Measurements from ENCODE around the gene TSPAN3. TPM values are rescaled to one million over a fixed set of nuclear protein-coding genes. Genes with fewer than 3 reads are reported as not detected.

The TSPAN3 gene
- total and polyA plus RNA-seq, 4 donors = 49.3 to 82.8 (median 78.7) TPM

GRCh38 chr15:77020348-77021087 is 50.4 kb downstream of the TSPAN3 start:
- no peak for DNase-seq (ENCODE audit: low spot score)
- H3K4me1 ChIP-seq (ENCODE audit: control insufficient read depth in 4 of 4, insufficient read depth in 4 of 4, low read length in 3 of 4) = peaks cover 0 to 2% (median 0%) of the 10 kb centered on the region in 4 donors
- no peaks in the 10 kb centered on the region for H3K27me3 ChIP-seq (ENCODE audit: control insufficient read depth in 4 of 4, insufficient read depth in 4 of 4, low read length in 3 of 4)
- WGBS = 86% methylated on average over 6 of the region's 6 CpGs
- H3K4me3 ChIP-seq (ENCODE audit: low read depth in 1 of 3, low read length in 3 of 3) = no peak overlapping the region
- H3K9me3 ChIP-seq (ENCODE audit: control insufficient read depth in 4 of 4, low read length in 3 of 4) = no peaks in the 10 kb centered on the region
- no peaks in the 10 kb centered on the region for H3K36me3 ChIP-seq (ENCODE audit: control insufficient read depth in 4 of 4, insufficient read depth in 3 of 4, low read depth in 1 of 4, low read length in 3 of 4)
- TF ChIP-seq JUND (IDR thresholded peaks at IDR 0.05) = no peak
- no peak for TF ChIP-seq HNF4A (conservative IDR thresholded peaks at IDR 0.05)
- no peak for TF ChIP-seq YY1 (IDR thresholded peaks at IDR 0.05)
- TF ChIP-seq RXRA (IDR thresholded peaks at IDR 0.05) = no peak
- H3K9ac ChIP-seq (ENCODE audit: low read depth in 1 of 2, low read length in 2 of 2) = no peak overlapping the region
- H3K27ac ChIP-seq (ENCODE audit: low read depth in 1 of 2, low read length in 2 of 2) = no peak overlapping the region

DNA sequence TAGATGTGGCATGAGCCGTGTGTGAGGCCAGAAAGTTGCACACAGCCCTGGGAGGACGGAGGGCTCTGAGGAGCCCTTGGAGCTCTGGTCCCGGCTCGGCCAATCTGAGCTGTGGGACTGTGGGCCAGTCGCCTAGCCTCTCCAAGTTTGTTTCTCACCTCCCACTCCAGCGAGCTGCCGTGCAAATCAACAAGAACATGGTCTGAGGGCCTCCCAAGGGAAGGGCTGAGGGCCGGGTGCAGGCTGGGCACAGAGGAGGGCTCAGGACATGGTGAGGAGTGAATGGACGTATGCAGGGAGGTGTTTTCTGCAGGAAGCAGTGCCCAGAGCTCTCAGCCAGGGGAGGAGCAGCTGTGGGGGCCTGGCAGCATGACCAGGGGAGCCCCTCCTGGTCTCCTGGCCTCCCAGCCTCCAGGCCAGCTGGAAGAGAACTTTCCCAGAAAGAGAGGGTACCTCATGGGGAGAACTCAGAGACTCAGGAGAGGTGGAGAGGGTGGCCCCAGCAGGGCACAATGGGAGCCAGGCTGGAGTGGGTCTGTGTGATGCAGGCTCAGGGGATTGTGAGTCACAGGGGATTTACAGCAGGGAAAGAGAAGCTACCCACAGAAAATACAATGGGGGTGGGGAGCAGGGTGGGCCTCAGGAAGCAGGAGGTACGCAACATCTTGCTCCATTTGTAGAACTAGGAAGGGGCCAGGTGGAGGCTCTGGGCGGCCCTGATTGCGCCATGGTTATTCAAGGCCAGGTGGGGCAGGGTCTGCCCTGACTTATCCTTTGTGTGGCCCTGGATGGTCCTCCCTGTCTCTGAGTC is 51.2 kb downstream of the TSPAN3 start:
- Histone ChIP-seq H3K4me3 (ENCODE audit: low read depth in 1 of 3, low read length in 3 of 3) (no peak overlapping the region), H3K9me3 (ENCODE audit: control insufficient read depth in 4 of 4, low read length in 3 of 4) (no peaks in the 10 kb centered on the region), H3K36me3 (ENCODE audit: control insufficient read depth in 4 of 4, insufficient read depth in 3 of 4, low read depth in 1 of 4, low read length in 3 of 4) (no peaks in the 10 kb centered on the region), H3K4me1 (ENCODE audit: control insufficient read depth in 4 of 4, insufficient read depth in 4 of 4, low read length in 3 of 4) (peaks cover 0 to 2% (median 0%) of the 10 kb centered on the region in 4 donors), H3K27ac (ENCODE audit: low read depth in 1 of 2, low read length in 2 of 2) (no peak overlapping the region), H3K27me3 (ENCODE audit: control insufficient read depth in 4 of 4, insufficient read depth in 4 of 4, low read length in 3 of 4) (no peaks in the 10 kb centered on the region), H3K9ac (ENCODE audit: low read depth in 1 of 2, low read length in 2 of 2) (no peak overlapping the region)
- TF ChIP-seq RAD21 (IDR thresholded peaks at IDR 0.05) (no peak), GABPA (IDR thresholded peaks at IDR 0.05 in 1 of 2, conservative IDR thresholded peaks at IDR 0.05 in 1 of 2) (no peak), FOXA2 (IDR thresholded peaks at IDR 0.05) (no peak), SP1 (IDR thresholded peaks at IDR 0.05) (no peak), JUND (IDR thresholded peaks at IDR 0.05) (no peak), ZBTB33 (IDR thresholded peaks at IDR 0.05) (no peak), HNF4A (conservative IDR thresholded peaks at IDR 0.05) (no peak), NR2F2 (IDR thresholded peaks at IDR 0.05) (no peak), YY1 (IDR thresholded peaks at IDR 0.05) (no peak), TAF1 (conservative IDR thresholded peaks at IDR 0.05) (no peak), EGR1 (IDR thresholded peaks at IDR 0.05; ENCODE audit: low read depth in 2 of 2) (no peak)
- TF ChIP-seq, protein P1, sequence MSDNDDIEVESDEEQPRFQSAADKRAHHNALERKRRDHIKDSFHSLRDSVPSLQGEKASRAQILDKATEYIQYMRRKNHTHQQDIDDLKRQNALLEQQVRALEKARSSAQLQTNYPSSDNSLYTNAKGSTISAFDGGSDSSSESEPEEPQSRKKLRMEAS (IDR thresholded peaks at IDR 0.05) = no peak
- no peak for DNase-seq (ENCODE audit: low spot score)
- 81% methylated on average over 12 of the region's 12 CpGs for WGBS

GRCh38 chr15:77018796-77019505 is 52.0 kb downstream of the TSPAN3 start:
- no peak for DNase-seq (ENCODE audit: low spot score)
- Histone ChIP-seq H3K4me3 (ENCODE audit: low read depth in 1 of 3, low read length in 3 of 3) (no peak overlapping the region), H3K4me1 (ENCODE audit: control insufficient read depth in 4 of 4, insufficient read depth in 4 of 4, low read length in 3 of 4) (no peaks in the 10 kb centered on the region), H3K9me3 (ENCODE audit: control insufficient read depth in 4 of 4, low read length in 3 of 4) (no peaks in the 10 kb centered on the region), H3K9ac (ENCODE audit: low read depth in 1 of 2, low read length in 2 of 2) (no peak overlapping the region), H3K27me3 (ENCODE audit: control insufficient read depth in 4 of 4, insufficient read depth in 4 of 4, low read length in 3 of 4) (no peaks in the 10 kb centered on the region), H3K36me3 (ENCODE audit: control insufficient read depth in 4 of 4, insufficient read depth in 3 of 4, low read depth in 1 of 4, low read length in 3 of 4) (no peaks in the 10 kb centered on the region), H3K27ac (ENCODE audit: low read depth in 1 of 2, low read length in 2 of 2) (no peak overlapping the region)
- TF ChIP-seq YY1 (IDR thresholded peaks at IDR 0.05) (no peak), NR2F2 (IDR thresholded peaks at IDR 0.05) (no peak), CTCF (IDR thresholded peaks at IDR 0.05; ENCODE audit: low read depth, low read length, missing input control) (no peak), EGR1 (IDR thresholded peaks at IDR 0.05; ENCODE audit: low read depth in 2 of 2) (no peak)
- WGBS = 86% methylated on average over 11 of the region's 11 CpGs

Data from liver (tissue), 9 donors.